ENCODE results near the gene AK5. TPM values are rescaled to one million over a fixed set of nuclear protein-coding genes. Genes with fewer than 3 reads are reported as not detected.

Gene AK5
- total RNA-seq, 2 donors from 2014 or later = 4.4 to 7.2 TPM

DNA sequence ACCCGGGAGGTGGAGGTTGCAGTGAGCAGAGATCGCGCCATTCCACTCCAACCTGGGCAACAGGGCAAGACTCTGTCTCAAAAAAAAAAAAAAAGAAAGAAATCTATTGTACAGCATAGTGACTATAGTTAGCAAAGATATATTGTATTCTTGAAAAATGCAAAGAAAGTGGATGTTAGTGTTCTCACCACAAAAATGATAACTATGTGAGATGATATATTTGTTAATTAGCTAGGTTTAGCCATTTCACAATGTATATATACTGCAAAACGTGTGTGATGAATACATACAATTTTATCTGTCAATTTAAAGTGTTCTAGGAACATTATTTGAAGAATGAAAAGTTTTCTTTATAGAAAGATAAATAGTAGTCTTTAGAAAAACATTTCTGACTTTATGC lies 179.9 kb downstream of the AK5 start:
- ATAC-seq (replicated peaks in 1 of 2) = no peak
- no peak for DNase-seq
- Mint-ChIP-seq H3K9me3 (peaks cover 0 to 3% of the 10 kb centered on the region in 2 donors), H3K4me3 (no peak overlapping the region), H3K4me1 (ENCODE audit: low read depth) (peaks cover 9% of the 10 kb centered on the region), H3K36me3 (ENCODE audit: insufficient read depth in 2 of 2) (peaks cover 0 to 2% of the 10 kb centered on the region in 2 donors), H3K27ac (no peak overlapping the region), H3K27me3 (ENCODE audit: low read depth) (no peaks in the 10 kb centered on the region)

DNA sequence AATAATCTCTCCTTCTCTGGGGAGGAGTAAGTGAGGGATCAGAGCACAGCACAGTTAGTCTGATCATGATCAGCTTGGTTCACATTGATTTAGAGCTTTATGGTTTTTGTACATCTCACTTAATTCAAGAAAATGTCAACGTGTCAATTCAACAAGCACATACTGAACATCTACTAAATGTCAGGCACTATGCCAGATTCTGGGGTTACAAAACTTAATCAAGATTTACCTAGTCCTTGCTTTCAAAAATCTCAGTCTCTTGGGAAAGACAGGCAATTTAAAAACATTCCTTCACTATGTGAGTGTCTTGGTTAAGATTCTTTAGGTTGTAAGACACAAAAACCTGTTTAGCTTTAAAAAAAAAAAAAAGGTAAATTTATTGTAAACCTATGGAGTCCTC lies 181.4 kb downstream of the AK5 start:
- H3K4me3 Mint-ChIP-seq = no peak overlapping the region
- H3K9me3 Mint-ChIP-seq = peaks cover 0 to 2% of the 10 kb centered on the region in 2 donors
- H3K27ac Mint-ChIP-seq = no peak overlapping the region
- no peak for ATAC-seq (replicated peaks in 1 of 2)
- no peak for DNase-seq
- H3K27me3 Mint-ChIP-seq (ENCODE audit: low read depth) = no peaks in the 10 kb centered on the region
- peaks cover 9% of the 10 kb centered on the region for H3K4me1 Mint-ChIP-seq (ENCODE audit: low read depth)
- H3K36me3 Mint-ChIP-seq (ENCODE audit: insufficient read depth in 2 of 2) = peaks cover 0 to 2% of the 10 kb centered on the region in 2 donors

DNA sequence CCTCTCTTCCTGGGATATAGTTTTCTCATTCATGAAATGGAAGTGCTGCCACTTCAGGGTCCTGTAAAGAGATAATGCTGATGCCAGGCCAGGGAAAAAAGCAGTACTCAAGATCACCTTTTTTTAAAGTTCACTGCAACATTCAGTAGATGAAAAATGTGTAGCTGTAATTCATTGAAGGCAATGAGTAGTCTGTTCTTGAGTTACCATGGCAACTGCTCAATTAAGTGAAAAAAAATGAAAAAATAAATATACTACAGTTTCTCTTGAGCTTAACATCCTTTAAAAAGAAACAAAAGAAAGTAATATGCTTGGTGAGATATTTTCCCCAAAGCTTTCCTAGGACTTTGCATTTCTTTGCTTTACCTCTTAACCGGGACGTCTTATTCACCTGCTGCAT lies 183.3 kb downstream of the AK5 start:
- Mint-ChIP-seq H3K9me3 (peaks cover 0 to 2% of the 10 kb centered on the region in 2 donors), H3K4me1 (ENCODE audit: low read depth) (peaks cover 9% of the 10 kb centered on the region), H3K36me3 (ENCODE audit: insufficient read depth in 2 of 2) (no peaks in the 10 kb centered on the region), H3K27ac (no peak overlapping the region), H3K27me3 (ENCODE audit: low read depth) (no peaks in the 10 kb centered on the region), H3K4me3 (no peak overlapping the region)
- DNase-seq (no peak), ATAC-seq (replicated peaks in 1 of 2) (no peak)

DNA sequence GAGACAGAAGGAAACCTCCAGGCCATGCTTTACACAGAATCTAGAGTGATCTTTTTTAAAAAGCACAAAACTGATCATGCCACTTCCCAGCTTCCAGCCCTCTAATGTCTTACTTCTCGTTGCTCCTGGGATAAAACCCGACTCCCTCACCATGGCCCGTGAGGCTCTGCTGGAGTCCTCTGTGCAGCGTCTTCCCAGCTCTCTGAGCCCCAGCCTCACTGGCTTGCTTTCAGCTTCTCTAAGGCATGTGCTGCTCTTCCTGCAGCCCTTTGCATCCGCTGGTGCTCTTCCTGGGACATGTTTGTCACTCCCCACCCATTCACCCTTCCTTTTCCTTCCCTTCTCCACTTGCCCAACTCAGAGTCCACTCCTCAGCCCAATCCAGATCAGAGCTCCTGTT lies 184.1 kb downstream of the AK5 start:
- H3K4me1 Mint-ChIP-seq (ENCODE audit: low read depth) = peaks cover 9% of the 10 kb centered on the region
- no peak overlapping the region for H3K4me3 Mint-ChIP-seq
- ATAC-seq (replicated peaks in 1 of 2) = no peak
- no peaks in the 10 kb centered on the region for H3K36me3 Mint-ChIP-seq (ENCODE audit: insufficient read depth in 2 of 2)
- H3K27me3 Mint-ChIP-seq (ENCODE audit: low read depth) = no peaks in the 10 kb centered on the region
- no peak for DNase-seq
- H3K27ac Mint-ChIP-seq = no peak overlapping the region
- peaks cover 0 to 2% of the 10 kb centered on the region in 2 donors for H3K9me3 Mint-ChIP-seq

DNA sequence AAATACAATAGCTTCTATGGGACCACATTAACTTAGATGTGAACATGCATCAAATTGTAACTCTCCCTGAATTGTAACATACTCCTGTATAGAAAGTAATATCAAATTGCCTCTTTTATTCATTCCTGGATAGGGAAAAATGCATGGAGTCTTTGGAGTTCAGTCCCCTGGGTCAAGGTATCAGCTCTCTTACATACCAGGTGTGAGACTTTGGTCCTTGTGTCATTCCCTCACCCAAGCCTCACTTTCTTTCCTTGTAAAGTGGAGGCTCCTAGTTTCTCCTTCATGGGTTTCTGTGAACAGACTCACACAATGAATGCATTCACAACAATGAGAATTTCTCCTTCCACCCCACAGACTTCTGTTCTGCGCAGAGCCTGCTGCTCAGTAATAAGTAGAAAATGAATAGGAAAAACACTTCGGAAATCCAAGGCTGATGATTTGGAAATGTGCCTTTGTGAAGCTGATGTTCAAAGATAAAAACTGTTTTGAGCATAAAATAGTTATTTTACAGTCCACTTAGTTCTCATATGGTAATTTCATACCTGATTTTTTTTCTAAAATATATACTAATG lies 185.3 kb downstream of the AK5 start:
- no peak overlapping the region for H3K4me3 Mint-ChIP-seq
- DNase-seq (no peak), ATAC-seq (replicated peaks in 1 of 2) (no peak)
- no peaks in the 10 kb centered on the region for H3K36me3 Mint-ChIP-seq (ENCODE audit: insufficient read depth in 2 of 2)
- H3K9me3 Mint-ChIP-seq = peaks cover 0 to 2% of the 10 kb centered on the region in 2 donors
- no peaks in the 10 kb centered on the region for H3K27me3 Mint-ChIP-seq (ENCODE audit: low read depth)
- peaks cover 9% of the 10 kb centered on the region for H3K4me1 Mint-ChIP-seq (ENCODE audit: low read depth)
- no peak overlapping the region for H3K27ac Mint-ChIP-seq

DNA sequence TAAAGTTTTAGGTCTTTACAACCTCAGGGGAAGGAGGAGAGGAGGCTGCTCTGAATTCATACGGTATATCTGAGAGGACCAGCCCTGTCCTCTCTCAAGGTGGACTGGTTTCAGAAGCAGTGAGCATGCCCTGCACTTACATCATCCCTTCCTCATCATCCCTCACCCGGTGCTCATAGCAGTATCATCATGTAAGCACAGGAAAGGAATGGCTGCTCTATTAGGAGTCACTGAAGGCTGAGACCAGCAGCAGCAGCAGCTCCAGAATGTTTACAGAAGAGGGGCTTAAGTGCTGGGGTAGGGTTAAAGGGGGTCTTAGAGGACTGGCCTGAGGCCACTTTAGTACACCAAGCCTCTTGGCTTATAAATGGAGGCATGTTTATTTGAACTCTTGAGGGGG lies 185.9 kb downstream of the AK5 start:
- H3K9me3 Mint-ChIP-seq = peaks cover under 1 to 2% of the 10 kb centered on the region in 2 donors

DNA sequence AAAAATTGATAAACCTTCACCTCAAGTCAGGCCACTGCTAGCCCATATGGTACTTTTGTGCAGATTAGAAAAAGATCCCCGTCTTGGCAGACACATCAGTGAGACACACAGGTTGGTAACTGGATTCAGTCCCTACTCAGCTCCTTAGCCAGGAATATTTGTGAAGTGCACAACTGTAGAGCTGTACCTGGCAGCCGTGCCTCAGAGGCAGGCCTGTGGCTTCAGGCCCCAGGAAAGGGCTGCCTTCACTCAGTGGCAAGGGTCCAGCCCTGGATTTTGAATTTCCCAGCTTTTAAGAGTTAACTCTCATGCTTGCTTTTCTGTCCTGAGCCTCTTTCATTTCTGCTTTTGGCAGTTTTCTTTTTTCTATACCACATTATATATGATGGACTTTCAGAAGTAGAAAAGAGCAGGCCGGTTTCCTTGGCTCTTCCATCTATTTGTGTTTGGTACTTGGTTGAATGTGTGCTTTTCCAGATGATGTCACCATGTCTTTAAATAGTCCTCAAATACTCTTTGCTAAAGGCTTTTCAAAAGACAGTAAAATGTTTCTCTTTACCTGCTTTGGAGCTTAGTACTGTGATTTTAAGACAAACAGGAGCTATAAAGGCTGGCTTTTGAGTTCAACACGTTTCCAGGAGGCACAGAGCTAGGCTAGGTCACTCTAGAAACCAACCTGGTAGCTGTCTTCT lies 186.6 kb downstream of the AK5 start:
- DNase-seq = no peak
- no peak for ATAC-seq (replicated peaks in 1 of 2)
- H3K27ac Mint-ChIP-seq = no peak overlapping the region
- H3K4me3 Mint-ChIP-seq = no peak overlapping the region
- H3K9me3 Mint-ChIP-seq = peaks cover 0 to 1% of the 10 kb centered on the region in 2 donors
- H3K27me3 Mint-ChIP-seq (ENCODE audit: low read depth) = no peaks in the 10 kb centered on the region
- H3K36me3 Mint-ChIP-seq (ENCODE audit: insufficient read depth in 2 of 2) = no peaks in the 10 kb centered on the region
- H3K4me1 Mint-ChIP-seq (ENCODE audit: low read depth) = peaks cover 9% of the 10 kb centered on the region

More for the DNA sequence above, 185.9 kb downstream of the AK5 start:
- no peak for ATAC-seq (replicated peaks in 1 of 2)
- Mint-ChIP-seq H3K4me1 (ENCODE audit: low read depth) (peaks cover 9% of the 10 kb centered on the region), H3K27me3 (ENCODE audit: low read depth) (no peaks in the 10 kb centered on the region), H3K36me3 (ENCODE audit: insufficient read depth in 2 of 2) (no peaks in the 10 kb centered on the region), H3K4me3 (no peak overlapping the region), H3K27ac (no peak overlapping the region)
- DNase-seq = no peak

DNA sequence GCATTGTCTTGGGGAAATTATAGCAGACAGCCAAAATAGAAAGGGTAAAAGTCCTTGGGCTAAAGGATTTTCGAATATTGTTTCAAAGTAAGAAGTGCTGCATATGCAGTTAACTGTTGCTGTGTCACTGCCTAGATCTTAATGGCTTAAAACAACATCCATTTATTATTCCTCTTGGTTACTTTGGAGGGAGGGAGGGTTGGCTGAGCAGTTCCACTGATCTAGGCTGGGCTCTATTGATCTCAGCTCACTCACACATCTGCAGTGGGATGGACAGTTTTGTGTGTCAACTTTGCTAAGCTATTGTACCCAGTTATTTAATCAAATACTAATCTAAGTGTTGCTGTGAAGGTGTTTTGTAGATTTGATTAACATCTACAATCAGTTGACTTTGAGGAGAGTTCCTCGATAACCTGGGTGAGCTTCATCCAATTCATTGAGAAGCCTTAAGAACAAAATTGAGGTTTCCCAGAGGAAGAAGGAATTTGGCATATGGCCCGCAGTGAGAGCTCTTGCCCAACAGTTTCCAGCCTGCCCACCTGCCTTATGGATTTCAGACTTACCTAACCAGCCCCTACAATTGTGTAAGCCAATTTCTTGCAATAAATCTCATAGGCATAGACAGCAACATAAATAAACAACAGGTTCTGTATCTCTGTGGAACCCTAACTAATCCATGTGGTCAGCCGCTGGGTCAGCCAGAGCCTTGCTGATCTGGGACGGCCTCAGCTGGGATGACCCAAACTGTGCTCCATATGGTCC lies 187.3 kb downstream of the AK5 start:
- Mint-ChIP-seq H3K9me3 (peaks cover 0 to 1% of the 10 kb centered on the region in 2 donors), H3K4me1 (ENCODE audit: low read depth) (peaks cover 3% of the 10 kb centered on the region), H3K36me3 (ENCODE audit: insufficient read depth in 2 of 2) (no peaks in the 10 kb centered on the region), H3K27ac (no peak overlapping the region), H3K27me3 (ENCODE audit: low read depth) (no peaks in the 10 kb centered on the region), H3K4me3 (no peak overlapping the region)
- ATAC-seq (replicated peaks in 1 of 2) (no peak), DNase-seq (no peak)

DNA sequence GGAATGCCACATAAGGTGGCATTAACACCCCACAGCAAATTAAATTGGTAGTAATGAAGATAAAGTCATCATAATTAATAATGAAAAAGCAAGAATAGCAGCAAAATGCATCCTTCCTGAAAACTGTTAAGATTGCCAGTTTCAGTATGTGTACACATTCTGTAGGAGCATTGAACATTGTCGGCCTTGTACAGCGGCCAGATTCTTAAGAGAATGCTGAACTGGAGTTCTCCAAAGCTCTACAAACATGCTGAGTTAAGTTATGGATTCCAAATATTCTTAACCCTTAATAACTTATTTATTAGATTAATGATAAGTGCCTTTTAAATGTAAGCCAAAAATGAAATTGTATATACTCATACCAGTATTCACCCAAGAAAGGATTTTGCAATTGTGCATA lies 189.9 kb downstream of the AK5 start:
- no peak overlapping the region for H3K4me3 Mint-ChIP-seq
- H3K4me1 Mint-ChIP-seq (ENCODE audit: low read depth) = no peaks in the 10 kb centered on the region
- DNase-seq (no peak), ATAC-seq (replicated peaks in 1 of 2) (no peak)
- H3K9me3 Mint-ChIP-seq = peaks cover 0 to 1% of the 10 kb centered on the region in 2 donors
- no peak overlapping the region for H3K27ac Mint-ChIP-seq
- H3K27me3 Mint-ChIP-seq (ENCODE audit: low read depth) = no peaks in the 10 kb centered on the region
- no peaks in the 10 kb centered on the region for H3K36me3 Mint-ChIP-seq (ENCODE audit: insufficient read depth in 2 of 2)

DNA sequence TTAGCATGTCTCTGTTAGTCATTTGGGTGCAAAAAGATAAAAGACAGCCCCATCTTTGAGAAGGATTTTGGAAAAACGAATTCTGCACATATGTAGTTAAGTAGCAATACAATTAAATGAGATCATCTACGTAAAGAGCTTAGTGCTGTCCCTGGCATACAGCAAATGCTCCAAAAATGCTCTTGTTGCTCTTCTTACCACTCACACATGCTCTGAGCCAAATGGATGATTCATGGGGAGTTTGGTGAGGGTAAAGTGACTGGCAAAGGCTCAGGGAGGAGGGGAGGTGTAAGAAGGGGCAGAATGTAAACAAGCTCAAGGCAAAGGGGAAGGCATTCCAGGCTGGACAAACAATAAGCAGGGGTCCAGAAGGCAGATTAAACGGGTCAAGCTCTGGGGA lies 191.9 kb downstream of the AK5 start:
- Mint-ChIP-seq H3K9me3 (peaks cover 1% of the 10 kb centered on the region in 2 donors), H3K27ac (no peak overlapping the region), H3K4me3 (no peak overlapping the region), H3K36me3 (ENCODE audit: insufficient read depth in 2 of 2) (peaks cover 0 to 5% of the 10 kb centered on the region in 2 donors), H3K4me1 (ENCODE audit: low read depth) (peaks cover 5% of the 10 kb centered on the region), H3K27me3 (ENCODE audit: low read depth) (no peaks in the 10 kb centered on the region)
- DNase-seq = no peak
- ATAC-seq (replicated peaks in 1 of 2) = no peak

DNA sequence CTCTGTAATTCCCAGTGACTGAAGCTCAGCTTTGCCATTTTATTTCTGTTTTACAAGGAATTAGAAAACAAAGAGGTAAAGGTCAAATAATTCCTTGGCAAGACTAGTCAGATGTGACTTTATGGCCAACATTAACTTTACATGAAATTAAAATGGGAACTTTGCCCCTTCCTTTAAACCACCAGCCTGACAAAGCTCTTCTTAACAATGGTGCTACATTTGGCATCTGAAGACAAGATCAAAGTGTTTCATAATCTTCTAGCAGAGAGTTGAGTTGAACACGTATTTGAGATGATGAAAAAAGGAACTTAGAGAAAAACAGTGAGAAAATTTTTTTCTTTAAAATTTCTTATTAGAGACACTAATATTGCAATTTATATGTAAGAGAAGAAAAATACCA lies 193.8 kb downstream of the AK5 start:
- Mint-ChIP-seq H3K4me3 (no peak overlapping the region), H3K27me3 (ENCODE audit: low read depth) (no peaks in the 10 kb centered on the region), H3K27ac (no peak overlapping the region), H3K36me3 (ENCODE audit: insufficient read depth in 2 of 2) (peaks cover 0 to 5% of the 10 kb centered on the region in 2 donors), H3K4me1 (ENCODE audit: low read depth) (peaks cover 5% of the 10 kb centered on the region), H3K9me3 (peaks cover 1% of the 10 kb centered on the region in 2 donors)
- no peak for DNase-seq
- ATAC-seq (replicated peaks in 1 of 2) = no peak

DNA sequence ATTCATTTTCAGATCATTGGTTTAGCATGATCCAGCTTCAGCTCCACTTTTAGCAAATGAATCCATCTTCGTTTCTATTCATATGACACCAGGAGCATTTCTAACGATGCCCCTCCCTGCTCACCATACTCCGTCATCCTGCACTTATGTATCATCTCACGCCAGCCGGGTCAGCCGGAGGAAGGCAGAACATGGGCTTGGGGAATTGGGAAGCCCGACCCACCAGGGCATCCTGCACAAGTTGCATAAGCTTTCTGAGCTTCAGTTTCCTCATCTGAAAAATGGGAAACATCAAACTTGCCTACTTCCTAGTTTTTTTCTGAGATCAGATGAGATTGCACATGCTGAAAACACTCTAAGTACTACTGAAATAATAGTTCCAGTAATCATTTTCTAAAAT lies 194.7 kb downstream of the AK5 start:
- Mint-ChIP-seq H3K4me3 (no peak overlapping the region), H3K27ac (no peak overlapping the region), H3K36me3 (ENCODE audit: insufficient read depth in 2 of 2) (peaks cover 0 to 5% of the 10 kb centered on the region in 2 donors), H3K9me3 (peaks cover 1% of the 10 kb centered on the region in 2 donors), H3K4me1 (ENCODE audit: low read depth) (peaks cover 5% of the 10 kb centered on the region), H3K27me3 (ENCODE audit: low read depth) (no peaks in the 10 kb centered on the region)
- ATAC-seq (replicated peaks in 1 of 2) (no peak), DNase-seq (no peak)

DNA sequence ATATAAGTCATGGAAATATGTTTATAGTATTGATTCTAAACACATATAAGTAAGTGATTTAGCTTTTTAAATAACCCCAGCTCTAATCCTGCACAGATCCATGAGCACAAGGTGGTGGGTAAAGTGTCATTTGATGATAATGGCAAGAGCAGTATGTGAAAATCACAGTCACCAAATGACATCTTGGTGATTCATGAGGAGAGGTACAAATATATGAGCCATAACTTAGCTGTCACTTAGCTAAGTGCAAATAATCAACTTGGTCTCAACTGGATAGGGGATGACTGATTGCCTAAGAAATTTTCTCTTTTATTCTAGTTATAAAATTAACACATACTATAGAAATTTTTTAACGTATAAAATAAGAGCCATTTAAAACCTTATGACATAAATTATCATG lies 202.5 kb downstream of the AK5 start:
- H3K27ac Mint-ChIP-seq = no peak overlapping the region
- H3K9me3 Mint-ChIP-seq = no peaks in the 10 kb centered on the region
- no peaks in the 10 kb centered on the region for H3K27me3 Mint-ChIP-seq (ENCODE audit: low read depth)
- H3K4me3 Mint-ChIP-seq = no peak overlapping the region
- DNase-seq (no peak), ATAC-seq (replicated peaks in 1 of 2) (peak in 1 of 2 donors; percentile 38)
- no peaks in the 10 kb centered on the region for H3K36me3 Mint-ChIP-seq (ENCODE audit: insufficient read depth in 2 of 2)
- no peaks in the 10 kb centered on the region for H3K4me1 Mint-ChIP-seq (ENCODE audit: low read depth)

All from activated T-cell treated with anti-CD3 and anti-CD28 coated beads, Interleukin-2, amount 50 U/mL, for 72 hours (primary cell).